H9 (cell line): Measurements from ENCODE around the gene KPNA1. TPM values are rescaled to one million over a fixed set of nuclear protein-coding genes. Genes with fewer than 3 reads are reported as not detected.

Source experiments
- DNase-seq: peaks from one replicate; pipeline ENCODE4 v3.0.0-alpha.2; 2017
- H2AFZ ChIP-seq: one replicate; pipeline ENCODE4 v1.6.1; 2013; ENCODE audit warnings: mild to moderate bottlenecking, low read length, control low read depth, moderate library complexity
- H2AK5ac ChIP-seq: 2 replicates; pipeline ENCODE4 v1.6.1; 2013; ENCODE audit warnings: low read length, control low read depth, mixed read lengths; ENCODE audit not compliant: insufficient read length
- H2BK120ac ChIP-seq: one replicate; pipeline ENCODE4 v1.6.1; 2013; ENCODE audit warnings: low read depth, mild to moderate bottlenecking, low read length, control low read depth, inconsistent platforms; ENCODE audit not compliant: poor library complexity, severe bottlenecking
- H2BK12ac ChIP-seq: 2 replicates; pipeline ENCODE4 v1.6.1; 2013; ENCODE audit warnings: low read length, control low read depth, mixed read lengths, low read depth; ENCODE audit not compliant: insufficient read length
- H2BK15ac ChIP-seq: 2 replicates; pipeline ENCODE4 v1.6.1; 2013; ENCODE audit warnings: low read depth, low read length, control low read depth
- H2BK20ac ChIP-seq: one replicate; pipeline ENCODE4 v1.6.1; 2013; ENCODE audit warnings: low read depth, mild to moderate bottlenecking, low read length, control low read depth, inconsistent platforms; ENCODE audit not compliant: poor library complexity, severe bottlenecking
- H2BK5ac ChIP-seq: 2 replicates; pipeline ENCODE4 v1.6.1; 2013; ENCODE audit warnings: low read length, control low read depth, mixed read lengths; ENCODE audit not compliant: insufficient read length
- H3K14ac ChIP-seq: 2 replicates; pipeline ENCODE4 v1.6.1; 2013; ENCODE audit warnings: low read length, control low read depth; ENCODE audit not compliant: insufficient read depth
- H3K18ac ChIP-seq: 2 replicates; pipeline ENCODE4 v1.6.1; 2013; ENCODE audit warnings: low read depth, mild to moderate bottlenecking, mixed read lengths, low read length, control low read depth; ENCODE audit not compliant: insufficient read length
- H3K23ac ChIP-seq: 2 replicates; pipeline ENCODE4 v1.6.1; 2013; ENCODE audit warnings: low read length, control low read depth, mixed read lengths, low read depth; ENCODE audit not compliant: insufficient read length
- H3K23me2 ChIP-seq: 2 replicates; pipeline ENCODE4 v1.6.1; 2013; ENCODE audit warnings: low read depth, mild to moderate bottlenecking, mixed read lengths, low read length, control low read depth; ENCODE audit not compliant: insufficient read length, poor library complexity, severe bottlenecking
- H3K27ac ChIP-seq: 2 replicates; pipeline ENCODE4 v1.5.1; 2013; ENCODE audit warnings: low read length, control low read depth, mixed read lengths, low read depth; ENCODE audit not compliant: insufficient read length
- H3K27me3 ChIP-seq: 2 replicates; pipeline ENCODE4 v1.6.1; 2013; ENCODE audit warnings: low read length, control low read depth, inconsistent platforms; ENCODE audit not compliant: insufficient read depth
- H3K4ac ChIP-seq: 2 replicates; pipeline ENCODE4 v1.6.1; 2013; ENCODE audit warnings: low read depth, mild to moderate bottlenecking, control low read depth, inconsistent platforms, low read length, moderate library complexity
- H3K4me1 ChIP-seq: 2 replicates; pipeline ENCODE4 v1.6.1; 2013; ENCODE audit warnings: low read length, control low read depth, inconsistent platforms; ENCODE audit not compliant: insufficient read depth
- H3K4me2 ChIP-seq: 2 replicates; pipeline ENCODE4 v1.6.1; 2013; ENCODE audit warnings: low read length, control low read depth, mixed read lengths; ENCODE audit not compliant: insufficient read length, insufficient read depth
- H3K56ac ChIP-seq: 2 replicates; pipeline ENCODE4 v1.6.1; 2013; ENCODE audit warnings: low read depth, mild to moderate bottlenecking, mixed read lengths, low read length, control low read depth; ENCODE audit not compliant: insufficient read length
- H3K79me1 ChIP-seq: 2 replicates; pipeline ENCODE4 v1.6.1; 2013; ENCODE audit warnings: low read depth, mild to moderate bottlenecking, moderate library complexity, low read length, control low read depth, inconsistent platforms; ENCODE audit not compliant: insufficient read depth, poor library complexity, severe bottlenecking
- H3K79me2 ChIP-seq: 2 replicates; pipeline ENCODE4 v1.6.1; 2013; ENCODE audit warnings: low read length, control low read depth, inconsistent platforms; ENCODE audit not compliant: insufficient read depth
- H3K9ac ChIP-seq: 2 replicates; pipeline ENCODE4 v1.6.1; 2013; ENCODE audit warnings: low read length, control low read depth, mixed read lengths; ENCODE audit not compliant: insufficient read length; ENCODE audit errors: extremely low read depth
- H3K9me3 ChIP-seq: one replicate; pipeline ENCODE4 v1.6.1; 2013; ENCODE audit warnings: low read depth, low read length, inconsistent platforms; ENCODE audit not compliant: control insufficient read depth
- H3T11ph ChIP-seq: one replicate; pipeline ENCODE4 v1.6.1; 2013; ENCODE audit warnings: mild to moderate bottlenecking, low read length, control low read depth, inconsistent platforms
- H4K20me1 ChIP-seq: one replicate; pipeline ENCODE4 v1.6.1; 2013; ENCODE audit not compliant: control insufficient read depth, insufficient read length, insufficient read depth
- H4K5ac ChIP-seq: 2 replicates; pipeline ENCODE4 v1.6.1; 2013; ENCODE audit warnings: low read depth, mild to moderate bottlenecking, mixed read lengths, low read length, control low read depth; ENCODE audit not compliant: insufficient read length
- H4K8ac ChIP-seq: replicated peaks from 2 replicates; pipeline ENCODE4 v1.6.1; 2013; ENCODE audit warnings: low read length, control low read depth, mixed read lengths, low read depth; ENCODE audit not compliant: insufficient read length
- H4K91ac ChIP-seq: 2 replicates; pipeline ENCODE4 v1.6.1; 2013; ENCODE audit warnings: low read depth, mild to moderate bottlenecking, moderate library complexity, mixed read lengths, low read length, control low read depth; ENCODE audit not compliant: insufficient read length
- H3K27ac Mint-ChIP-seq, 3 experiments: 2 replicates in 2 of 3; 3 replicates in 1 of 3; pipeline ENCODE4 v1.8.0; 2020 to 2021; ENCODE audit warnings: mixed read lengths in 3 of 3, mild to moderate bottlenecking in 1 of 3, moderate library complexity in 1 of 3
- H3K27me3 Mint-ChIP-seq: 2 replicates; pipeline ENCODE4 v1.8.0; 2021; ENCODE audit warnings: low read depth, mild to moderate bottlenecking, moderate library complexity, mixed read lengths
- H3K36me3 Mint-ChIP-seq, 3 experiments: 2 replicates in 2 of 3; 3 replicates in 1 of 3; pipeline ENCODE4 v1.8.0; 2020 to 2021; ENCODE audit warnings: low read depth in 3 of 3, mixed read lengths in 3 of 3; ENCODE audit not compliant: insufficient read depth in 1 of 3
- H3K4me1 Mint-ChIP-seq, 2 experiments: 2 replicates each; pipeline ENCODE4 v1.8.0; 2020; ENCODE audit warnings: mixed read lengths in 2 of 2
- H3K4me3 Mint-ChIP-seq, 2 experiments: 2 replicates in 1 of 2; 3 replicates in 1 of 2; pipeline ENCODE4 v1.8.0; 2020 to 2021; ENCODE audit warnings: mild to moderate bottlenecking in 2 of 2, mixed read lengths in 2 of 2, moderate library complexity in 1 of 2
- H3K9me3 Mint-ChIP-seq, 2 experiments: 2 replicates in 1 of 2; 3 replicates in 1 of 2; pipeline ENCODE4 v1.8.0; 2020; ENCODE audit warnings: mild to moderate bottlenecking in 2 of 2, mixed read lengths in 2 of 2, moderate library complexity in 1 of 2
- CTCF ChIP-seq: fragments of 200-600 bp; sonication (generic); conservative IDR thresholded peaks from 3 replicates; pipeline ENCODE4 v1.8.0; 2021; ENCODE audit warnings: antibody characterized with exemption, mild to moderate bottlenecking
- WGBS: extraction: QIAGEN DNeasy Blood & Tissue Kit; methylation state at CpG from one replicate; pipeline ENCODE4 v1.1.7; 2013; ENCODE audit warnings: missing lambda C conversion rate, low lambda C conversion rate, mixed read lengths; ENCODE audit not compliant: insufficient read length; ENCODE audit errors: extremely low coverage; 5-methylcytosine and 5-hydroxymethylcytosine counted together
- total RNA-seq: library from RNA; stranded (reverse); gene quantifications from 2 replicates; pipeline ENCODE4 v1.2.1, GENCODE V29; 2021

KPNA1 gene
- total RNA-seq, 1 experiment from 2014 or later: 71.7 TPM

- Mint-ChIP-seq H3K4me3 (peak overlapping the region; percentile 21 to 39; a peak in 3 of 5 replicates), H3K9me3 (no peaks in the 10 kb centered on the region), H3K27ac (peak overlapping the region; percentile 14 to 96 (median 94); a peak in 5 of 7 replicates), H3K27me3 (no peaks in the 10 kb centered on the region), H3K36me3 (peaks cover 2 to 19% (median 12%) of the 10 kb centered on the region in 3 experiments; a peak in 6 of 7 replicates), H3K4me1 (peaks cover 50 to 62% of the 10 kb centered on the region in 2 experiments)
- Histone ChIP-seq H3T11ph (no peak overlapping the region), H3K23ac (no peak overlapping the region), H3K9me3 (no peaks in the 10 kb centered on the region), H2BK12ac (no peak overlapping the region), H2BK15ac (no peak overlapping the region), H3K23me2 (no peaks in the 10 kb centered on the region), H4K5ac (no peak overlapping the region), H3K9ac (no peak overlapping the region), H3K14ac (no peak overlapping the region), H4K91ac (no peak overlapping the region), H2AK5ac (no peak overlapping the region), H3K18ac (no peak overlapping the region), H3K79me1 (peaks cover 6% of the 10 kb centered on the region), H3K4ac (no peak overlapping the region), H3K4me1 (0 out of 2 replicates have a peak, but pooled peaks cover 2% of the 10 kb centered on the region), H2BK5ac (no peak overlapping the region), H3K27me3 (no peaks in the 10 kb centered on the region), H2AFZ (no peak overlapping the region), H3K4me2 (peak overlapping the region; percentile 28), H4K20me1 (no peaks in the 10 kb centered on the region), H3K27ac (no peak overlapping the region), H2BK120ac (no peak overlapping the region), H3K56ac (no peak overlapping the region), H3K79me2 (peaks cover 3% of the 10 kb centered on the region; the same call in 1 of the 2 replicates), H4K8ac (no peak overlapping the region), H2BK20ac (no peak overlapping the region)
- DNase-seq: no peak
- TF ChIP-seq CTCF: no peak
- no CpG with 5 or more reads among the region's 1 CpG for WGBS
These were observed 45.1 kb downstream of the KPNA1 start for GRCh38 chr3:122469659-122470058.
